Measurements from ENCODE around the gene FLT1. TPM values are rescaled to one million over a fixed set of nuclear protein-coding genes. Genes with fewer than 3 reads are reported as not detected.

Gene FLT1
- total and polyA plus RNA-seq, 12 donors: 15.2 to 76.3 (median 44.5) TPM

DNA sequence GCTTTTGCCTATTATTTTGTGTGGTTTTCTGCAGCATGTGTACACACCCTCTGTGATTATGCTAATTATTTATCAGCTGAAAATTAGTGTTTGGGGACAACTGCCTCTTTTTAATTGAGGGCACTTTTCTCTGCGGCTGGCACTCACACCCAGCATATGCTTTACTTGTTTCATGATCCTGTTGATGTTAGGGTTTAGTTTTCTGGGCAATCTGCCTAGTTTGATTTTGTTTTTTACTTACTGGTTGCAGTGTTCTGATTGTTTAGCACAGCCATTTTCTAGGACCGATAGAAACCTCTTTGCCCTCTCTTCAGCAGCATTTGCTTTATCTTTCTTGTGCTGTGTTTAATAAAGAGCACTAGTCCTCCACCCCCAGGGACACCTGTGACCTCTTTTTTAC is 195.0 kb downstream of the FLT1 start:
- H3K4me3 ChIP-seq: no peak overlapping the region
- no peaks in the 10 kb centered on the region for H3K9me3 ChIP-seq
- H3K27me3 ChIP-seq: no peaks in the 10 kb centered on the region
- no peak overlapping the region for H3K27ac ChIP-seq
- peaks cover 0 to 55% (median 0%) of the 10 kb centered on the region in 9 donors for H3K36me3 ChIP-seq
- no peak for ATAC-seq
- no peaks in the 10 kb centered on the region for H3K4me1 ChIP-seq
- WGBS, 2 donors: 79 to 83% methylated on average over 2 of the region's 2 CpGs
- no peak for DNase-seq
- intact Hi-C loops (cut with DNase I): no loop called here
- TF ChIP-seq, protein P1, sequence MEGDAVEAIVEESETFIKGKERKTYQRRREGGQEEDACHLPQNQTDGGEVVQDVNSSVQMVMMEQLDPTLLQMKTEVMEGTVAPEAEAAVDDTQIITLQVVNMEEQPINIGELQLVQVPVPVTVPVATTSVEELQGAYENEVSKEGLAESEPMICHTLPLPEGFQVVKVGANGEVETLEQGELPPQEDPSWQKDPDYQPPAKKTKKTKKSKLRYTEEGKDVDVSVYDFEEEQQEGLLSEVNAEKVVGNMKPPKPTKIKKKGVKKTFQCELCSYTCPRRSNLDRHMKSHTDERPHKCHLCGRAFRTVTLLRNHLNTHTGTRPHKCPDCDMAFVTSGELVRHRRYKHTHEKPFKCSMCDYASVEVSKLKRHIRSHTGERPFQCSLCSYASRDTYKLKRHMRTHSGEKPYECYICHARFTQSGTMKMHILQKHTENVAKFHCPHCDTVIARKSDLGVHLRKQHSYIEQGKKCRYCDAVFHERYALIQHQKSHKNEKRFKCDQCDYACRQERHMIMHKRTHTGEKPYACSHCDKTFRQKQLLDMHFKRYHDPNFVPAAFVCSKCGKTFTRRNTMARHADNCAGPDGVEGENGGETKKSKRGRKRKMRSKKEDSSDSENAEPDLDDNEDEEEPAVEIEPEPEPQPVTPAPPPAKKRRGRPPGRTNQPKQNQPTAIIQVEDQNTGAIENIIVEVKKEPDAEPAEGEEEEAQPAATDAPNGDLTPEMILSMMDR (IDR thresholded peaks at IDR 0.05): no peak

DNA sequence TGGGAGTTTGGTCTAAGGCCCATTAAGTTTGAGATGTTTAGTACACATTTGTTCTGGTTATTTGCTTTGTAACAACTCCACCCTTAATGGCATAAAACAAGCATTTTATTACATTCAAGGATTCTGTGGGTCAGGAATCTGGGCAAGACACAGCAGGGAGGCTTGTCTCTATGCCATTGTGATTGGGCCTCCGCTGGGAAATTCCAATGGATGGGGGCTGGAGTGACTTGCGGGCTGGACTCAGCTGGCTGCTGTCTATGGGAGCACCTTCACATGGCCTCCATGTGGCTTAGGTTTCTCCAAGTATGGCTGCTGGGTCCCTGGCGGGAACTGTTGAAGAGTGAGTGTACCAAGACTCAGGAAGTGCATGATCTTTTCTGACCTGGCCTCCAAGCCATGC is 197.6 kb downstream of the FLT1 start:
- Histone ChIP-seq H3K4me1 (no peaks in the 10 kb centered on the region), H3K9me3 (no peaks in the 10 kb centered on the region), H3K36me3 (peaks cover 0 to 57% (median 9%) of the 10 kb centered on the region in 9 donors), H3K27ac (no peak overlapping the region), H3K27me3 (no peaks in the 10 kb centered on the region), H3K4me3 (no peak overlapping the region)
- TF ChIP-seq, protein P1 (IDR thresholded peaks at IDR 0.05): no peak
- ATAC-seq (no peak), DNase-seq (no peak)
- intact Hi-C loops (cut with DNase I): no loop called here
- WGBS, 2 donors: 84 to 90% methylated on average over 3 of the region's 3 CpGs

DNA sequence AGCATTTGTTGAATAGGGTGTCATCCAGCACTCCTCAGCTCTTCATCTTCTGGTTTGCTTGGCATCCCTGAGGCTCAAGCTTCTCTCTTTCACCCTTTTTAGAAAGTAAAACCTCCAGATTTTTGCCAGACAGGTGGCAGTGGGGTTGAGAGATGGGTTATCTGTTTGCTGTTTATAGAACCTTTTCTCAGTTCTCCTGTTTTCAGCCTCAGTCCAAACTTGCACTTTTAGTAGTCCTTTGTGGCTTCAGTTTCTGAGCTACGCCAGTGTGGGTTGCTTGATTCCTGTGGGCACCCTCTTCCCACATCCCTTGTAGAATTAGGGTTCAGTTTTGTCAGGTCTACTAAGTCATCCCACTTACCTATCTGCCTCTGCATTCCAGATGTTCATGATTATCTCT is 208.7 kb downstream of the FLT1 start:
- no peaks in the 10 kb centered on the region for H3K27me3 ChIP-seq
- peaks cover 0 to 4% (median 0%) of the 10 kb centered on the region in 9 donors for H3K4me1 ChIP-seq
- WGBS, 2 donors: 96 to 98% methylated on average over 1 of the region's 1 CpG
- H3K9me3 ChIP-seq: no peaks in the 10 kb centered on the region
- TF ChIP-seq, protein P1 (IDR thresholded peaks at IDR 0.05): no peak
- intact Hi-C loops (cut with DNase I): no loop called here
- peaks cover 0 to 95% (median 21%) of the 10 kb centered on the region in 9 donors for H3K36me3 ChIP-seq
- H3K27ac ChIP-seq: no peak overlapping the region
- DNase-seq (no peak), ATAC-seq (no peak)
- H3K4me3 ChIP-seq: no peak overlapping the region

DNA sequence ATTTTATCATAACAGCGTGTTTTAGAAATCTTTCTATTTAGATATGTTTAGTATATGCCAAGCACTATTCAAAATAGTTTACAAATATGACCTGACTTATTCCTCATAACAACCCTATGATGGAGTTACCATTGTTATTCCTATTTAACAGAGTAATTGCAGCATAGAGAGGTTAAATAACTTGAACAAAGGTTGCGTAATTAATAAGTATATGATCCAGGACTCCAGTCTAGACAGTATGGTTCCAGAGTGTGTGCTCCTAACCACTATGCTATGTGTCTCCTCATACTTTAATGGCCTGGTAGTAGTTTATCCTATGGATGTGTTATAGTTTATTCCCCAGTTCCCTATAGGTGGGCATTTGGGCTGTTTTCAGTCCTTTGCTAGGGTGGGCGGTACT is 211.3 kb downstream of the FLT1 start:
- Histone ChIP-seq H3K27me3 (no peaks in the 10 kb centered on the region), H3K4me3 (no peak overlapping the region), H3K36me3 (peaks cover 0 to 97% (median 31%) of the 10 kb centered on the region in 9 donors), H3K9me3 (no peaks in the 10 kb centered on the region), H3K27ac (no peak overlapping the region), H3K4me1 (peaks cover 0 to 4% (median 0%) of the 10 kb centered on the region in 9 donors)
- intact Hi-C loops (cut with DNase I): no loop called here
- TF ChIP-seq, protein P1 (IDR thresholded peaks at IDR 0.05): no peak
- 98% methylated on average over 3 of the region's 3 CpGs for WGBS, 2 donors
- no peak for ATAC-seq
- DNase-seq: no peak
